Cardiac fibroblast (primary cell): ENCODE measurements around the gene STMN3.
"Not testable (repeated sequence)": the region's sequence is repeated elsewhere in the genome, so short reads cannot be mapped to it uniquely, and the experiment has no call there.

Experiments
- DNase-seq, 2 donors: peaks; one replicate each; pipeline versions ENCODE4 v3.0.0 to v3.0.0-alpha.2; 2010; ENCODE audit warnings: low read depth in 2 of 2
- H3K4me3 ChIP-seq, 2 donors: replicated peaks in 1 of 2; 1 replicate in 1 of 2; 2 replicates in 1 of 2; pipeline ENCODE4 v1.5.1; 2011; ENCODE audit warnings: low read depth in 2 of 2, low read length in 2 of 2, mild to moderate bottlenecking in 2 of 2, moderate library complexity in 1 of 2
- CTCF ChIP-seq: IDR thresholded peaks from one replicate; pipeline ENCODE4 v1.5.1; 2011; ENCODE audit warnings: low read depth, mild to moderate bottlenecking, low read length, inconsistent platforms

The STMN3 gene

GRCh38 chr20:63653974-63654668, 897 bp upstream of the STMN3 start:
- no peak for DNase-seq
- TF ChIP-seq CTCF: no peak
- H3K4me3 ChIP-seq: peak overlapping the region; percentile 37 to 44

GRCh38 chr20:63652192-63652980, 838 bp downstream of the STMN3 start:
- DNase-seq: peak in 1 of 2 donors; percentile 53
- peak overlapping the region; percentile 58 for H3K4me3 ChIP-seq
- no peak for TF ChIP-seq CTCF

DNA sequence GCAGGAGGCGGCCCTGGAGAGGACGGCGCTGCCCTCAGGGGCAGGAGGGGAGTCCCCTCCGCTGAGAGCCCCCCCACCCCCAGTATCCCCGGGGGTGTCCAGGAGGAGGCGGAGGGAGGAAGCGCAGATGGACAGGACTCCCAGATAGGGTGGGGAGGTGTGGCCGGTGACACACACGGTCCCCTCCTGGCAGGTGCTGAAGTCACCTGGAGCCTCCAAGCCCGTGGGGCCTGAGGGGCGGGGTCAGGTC, 1.4 kb downstream of the STMN3 start:
- no peak for DNase-seq
- no peak for TF ChIP-seq CTCF
- peak overlapping the region; percentile 58 for H3K4me3 ChIP-seq

GRCh38 chr20:63650486-63650885, 2.7 kb downstream of the STMN3 start:
- not testable (repeated sequence) for H3K4me3 ChIP-seq, DNase-seq

GRCh38 chr20:63648895-63649589, 4.2 kb downstream of the STMN3 start:
- no peak for TF ChIP-seq CTCF
- DNase-seq: no peak
- H3K4me3 ChIP-seq: no peak overlapping the region

- no peak for DNase-seq
- no peak for TF ChIP-seq CTCF
- no peak overlapping the region for H3K4me3 ChIP-seq
Observed at GRCh38 chr20:63648190-63648589, 5.0 kb downstream of the STMN3 start.

DNA sequence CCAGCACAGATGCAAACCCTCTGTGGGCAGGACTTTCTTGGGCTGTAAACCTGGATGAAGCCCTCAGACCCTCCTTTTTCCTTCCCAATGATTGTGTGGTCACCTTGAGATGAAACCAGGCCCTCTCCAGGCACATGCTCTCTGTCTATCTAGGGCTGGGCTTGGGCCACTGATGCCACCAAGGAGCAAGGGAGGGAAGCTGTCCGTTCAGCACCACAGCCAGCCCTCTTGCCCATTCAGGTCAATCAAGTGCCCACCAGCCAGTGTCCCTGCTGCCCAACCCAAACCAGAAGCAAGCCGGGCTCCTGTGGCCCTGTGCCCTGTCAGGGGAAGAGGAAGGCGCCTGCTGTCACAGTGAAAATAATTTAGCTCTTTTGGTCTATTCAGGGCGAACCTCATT, 8.0 kb downstream of the STMN3 start:
- H3K4me3 ChIP-seq: no peak overlapping the region
- TF ChIP-seq CTCF: no peak
- no peak for DNase-seq
